GM23248 (cell line): ENCODE results near the gene PTPRN2. TPM values are rescaled to one million over a fixed set of nuclear protein-coding genes. Genes with fewer than 3 reads are reported as not detected.

Experiments
- DNase-seq: peaks from one replicate; pipeline ENCODE4 v3.0.0-alpha.2; 2015
- H2AFZ ChIP-seq: fragments of 200-600 bp; sonication (generic); 2 replicates; pipeline ENCODE4 v1.6.1; 2016; ENCODE audit warnings: antibody characterized with exemption
- H3F3A ChIP-seq: fragments of 200-600 bp; sonication (generic); 2 replicates; pipeline ENCODE4 v1.6.1; 2016; ENCODE audit warnings: mild to moderate bottlenecking, antibody characterized with exemption, mixed run types; ENCODE audit not compliant: insufficient read depth
- H3K27ac ChIP-seq: fragments of 200-600 bp; sonication (generic); 2 replicates; pipeline ENCODE4 v1.5.1; 2016; ENCODE audit warnings: mild to moderate bottlenecking
- H3K27me3 ChIP-seq: fragments of 200-600 bp; sonication (generic); replicated peaks from 2 replicates; pipeline ENCODE4 v1.6.1; 2016; ENCODE audit warnings: mild to moderate bottlenecking; ENCODE audit not compliant: insufficient read depth
- H3K36me3 ChIP-seq: fragments of 200-600 bp; sonication (generic); 2 replicates; pipeline ENCODE4 v1.6.1; 2016; ENCODE audit warnings: low read depth, mild to moderate bottlenecking
- H3K4me1 ChIP-seq: fragments of 200-600 bp; sonication (generic); 2 replicates; pipeline ENCODE4 v1.6.1; 2016; ENCODE audit warnings: mild to moderate bottlenecking; ENCODE audit not compliant: insufficient read depth
- H3K4me2 ChIP-seq: fragments of 200-600 bp; sonication (generic); one replicate; pipeline ENCODE4 v1.6.1; 2016; ENCODE audit warnings: mild to moderate bottlenecking; ENCODE audit not compliant: unreplicated experiment
- H3K4me3 ChIP-seq: fragments of 200-600 bp; sonication (generic); 2 replicates; pipeline ENCODE4 v1.5.1; 2016; ENCODE audit warnings: mild to moderate bottlenecking
- H3K79me2 ChIP-seq: fragments of 200-600 bp; sonication (generic); 2 replicates; pipeline ENCODE4 v1.6.1; 2016; ENCODE audit warnings: mild to moderate bottlenecking; ENCODE audit not compliant: insufficient read depth
- H3K9ac ChIP-seq: fragments of 200-600 bp; sonication (generic); 2 replicates; pipeline ENCODE4 v1.6.1; 2016; ENCODE audit warnings: mild to moderate bottlenecking
- H3K9me2 ChIP-seq: fragments of 200-600 bp; sonication (generic); 2 replicates; pipeline ENCODE4 v1.6.1; 2016; ENCODE audit warnings: mixed run types, mild to moderate bottlenecking, moderate library complexity; ENCODE audit not compliant: insufficient read depth
- H3K9me3 ChIP-seq: fragments of 200-600 bp; sonication (generic); one replicate; pipeline ENCODE4 v1.6.1; 2017; ENCODE audit warnings: low read depth
- H4K20me1 ChIP-seq: fragments of 200-600 bp; sonication (generic); 2 replicates; pipeline ENCODE4 v1.6.0; 2016; ENCODE audit not compliant: insufficient read depth
- EZH2 ChIP-seq: fragments of 200-600 bp; sonication (generic); IDR thresholded peaks from 2 replicates; pipeline ENCODE4 v1.6.1; 2018; ENCODE audit warnings: antibody characterized with exemption, mild to moderate bottlenecking; ENCODE audit not compliant: insufficient read depth, poor library complexity, severe bottlenecking
- EZH2phosphoT487 ChIP-seq: fragments of 200-600 bp; sonication (generic); IDR thresholded peaks from 2 replicates; pipeline ENCODE4 v1.6.1; 2018; ENCODE audit warnings: antibody characterized with exemption, moderate library complexity, mild to moderate bottlenecking, low read depth; ENCODE audit not compliant: insufficient read depth
- WGBS, 2 experiments: methylation state at CpG; one replicate each; pipeline ENCODE4 v1.1.6; 2015 to 2017; ENCODE audit warnings: low lambda C conversion rate in 2 of 2, low coverage in 1 of 2; ENCODE audit errors: missing lambda C conversion rate in 2 of 2; 5-methylcytosine and 5-hydroxymethylcytosine counted together
- in situ Hi-C: fragments of 300-500 bp; cut with MboI; formaldehyde crosslinking; loops from 2 replicates; pipeline ENCODE4 v1.15.0; 2020
- polyA plus RNA-seq: library from polyadenylated mRNA; unstranded; fragments of >200 nt; fragmentation: Nextera tagmentation; extraction: Ambion mirVana; gene quantifications from 2 replicates; pipeline ENCODE4 v1.2.1, GENCODE V29; 2016
- total RNA-seq: library from RNA; depleted of rRNA; stranded (reverse); fragments of >200 nt; shearing (Covaris generic); gene quantifications from 2 replicates; pipeline ENCODE4 v1.2.3, GENCODE V29; 2014

The PTPRN2 gene
- total and polyA plus RNA-seq, 2 experiments from 2014 or later, result 0.13 TPM; not detected in 1

- no peak for DNase-seq
- Histone ChIP-seq H3F3A (no peaks in the 10 kb centered on the region), H3K4me3 (no peak overlapping the region), H3K9ac (no peak overlapping the region), H3K27me3 (no peaks in the 10 kb centered on the region), H4K20me1 (no peaks in the 10 kb centered on the region), H3K9me3 (no peaks in the 10 kb centered on the region), H3K79me2 (no peaks in the 10 kb centered on the region), H3K36me3 (no peaks in the 10 kb centered on the region), H2AFZ (no peak overlapping the region), H3K27ac (no peak overlapping the region), H3K4me1 (no peaks in the 10 kb centered on the region), H3K4me2 (no peak overlapping the region), H3K9me2 (no peaks in the 10 kb centered on the region)
- 62 to 63% methylated on average over 13 of the region's 13 CpGs for WGBS, 2 experiments
- TF ChIP-seq EZH2phosphoT487 (no peak), EZH2 (no peak)
- in situ Hi-C loops, result no loop called here
Observed at GRCh38 chr7:157817944-157818700, 769.5 kb downstream of the PTPRN2 start.

- H3K9me2 ChIP-seq, result no peaks in the 10 kb centered on the region
Observed at GRCh38 chr7:157817433-157817832, 770.2 kb downstream of the PTPRN2 start.

GRCh38 chr7:157816526-157817250, 770.9 kb downstream of the PTPRN2 start:
- Histone ChIP-seq H3K36me3 (no peaks in the 10 kb centered on the region), H3K4me3 (no peak overlapping the region), H3K27ac (no peak overlapping the region), H3K4me2 (no peak overlapping the region), H3K9ac (no peak overlapping the region), H3K9me2 (no peaks in the 10 kb centered on the region), H4K20me1 (no peaks in the 10 kb centered on the region), H3F3A (no peaks in the 10 kb centered on the region), H2AFZ (no peak overlapping the region), H3K79me2 (no peaks in the 10 kb centered on the region), H3K4me1 (no peaks in the 10 kb centered on the region), H3K9me3 (no peaks in the 10 kb centered on the region), H3K27me3 (no peaks in the 10 kb centered on the region)
- in situ Hi-C loops, result no loop called here
- no peak for DNase-seq
- TF ChIP-seq EZH2 (no peak), EZH2phosphoT487 (no peak)
- WGBS, 2 experiments, result 33 to 48% methylated on average over 24 to 26 of the region's 26 CpGs

More at GRCh38 chr7:157817433-157817832, 770.2 kb downstream of the PTPRN2 start:
- Histone ChIP-seq H3K27ac (no peak overlapping the region), H3K4me3 (no peak overlapping the region), H3K9me3 (no peaks in the 10 kb centered on the region), H3K4me2 (no peak overlapping the region), H4K20me1 (no peaks in the 10 kb centered on the region), H3K27me3 (no peaks in the 10 kb centered on the region), H3K36me3 (no peaks in the 10 kb centered on the region), H3K4me1 (no peaks in the 10 kb centered on the region), H3K79me2 (no peaks in the 10 kb centered on the region), H2AFZ (no peak overlapping the region), H3K9ac (no peak overlapping the region), H3F3A (no peaks in the 10 kb centered on the region)
- DNase-seq, result no peak
- in situ Hi-C loops, result no loop called here
- TF ChIP-seq EZH2phosphoT487, result no peak
- TF ChIP-seq EZH2, result no peak
- WGBS, 2 experiments, result 30 to 34% methylated on average over 11 of the region's 11 CpGs

GRCh38 chr7:157816086-157816485, 771.5 kb downstream of the PTPRN2 start:
- Histone ChIP-seq H3K36me3 (no peaks in the 10 kb centered on the region), H3K27me3 (no peaks in the 10 kb centered on the region), H3K27ac (no peak overlapping the region), H3K4me1 (no peaks in the 10 kb centered on the region), H3K9me2 (no peaks in the 10 kb centered on the region), H3K9me3 (no peaks in the 10 kb centered on the region), H2AFZ (no peak overlapping the region), H3K9ac (no peak overlapping the region), H3K4me2 (no peak overlapping the region), H3F3A (no peaks in the 10 kb centered on the region), H3K79me2 (no peaks in the 10 kb centered on the region), H4K20me1 (no peaks in the 10 kb centered on the region), H3K4me3 (no peak overlapping the region)
- no peak for DNase-seq
- in situ Hi-C loops, result no loop called here
- WGBS, 2 experiments, result 7 to 12% methylated on average over 12 of the region's 12 CpGs
- no peak for TF ChIP-seq EZH2phosphoT487
- TF ChIP-seq EZH2, result no peak
